Measurements from ENCODE around the gene TLL1. TPM values are rescaled to one million over a fixed set of nuclear protein-coding genes. Genes with fewer than 3 reads are reported as not detected.

The TLL1 gene
- total RNA-seq, 1 experiment from 2014 or later = not detected

DNA sequence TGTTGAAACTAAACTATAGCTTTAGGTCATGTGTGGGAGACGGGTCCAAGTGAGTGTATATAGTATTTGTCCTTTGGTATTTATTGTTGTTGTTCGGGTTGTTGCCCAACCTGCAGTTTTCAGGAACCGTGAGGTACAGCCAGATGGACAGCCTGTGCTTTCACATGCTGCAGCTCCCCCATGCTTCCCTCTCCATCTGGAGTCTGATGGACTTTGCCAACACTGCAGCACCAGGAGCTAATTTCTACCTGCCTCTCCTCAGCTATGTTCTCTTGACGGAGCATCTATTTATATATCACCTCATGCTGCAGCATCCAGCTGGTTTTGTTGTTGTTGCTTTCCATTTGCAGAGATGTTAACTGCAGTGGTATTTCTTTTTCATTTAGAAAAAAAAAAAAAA is 80.1 kb downstream of the TLL1 start:
- H4K91ac ChIP-seq (ENCODE audit: insufficient read length, low read depth, low read length) = no peak overlapping the region
- H3K4me1 ChIP-seq (ENCODE audit: insufficient read depth, low read length) = no peaks in the 10 kb centered on the region
- Mint-ChIP-seq H3K27ac (no peak overlapping the region), H3K9me3 (peaks cover 18 to 21% of the 10 kb centered on the region in 2 experiments), H3K36me3 (ENCODE audit: insufficient read depth in 1 of 3, low read depth in 3 of 3) (peaks cover 8 to 18% (median 10%) of the 10 kb centered on the region in 3 experiments), H3K27me3 (ENCODE audit: low read depth) (peaks cover 2% of the 10 kb centered on the region; the same call in 1 of the 2 replicates), H3K4me3 (no peak overlapping the region), H3K4me1 (no peaks in the 10 kb centered on the region)
- no peaks in the 10 kb centered on the region for H3K9me3 ChIP-seq (ENCODE audit: control insufficient read depth, low read depth, low read length)
- H3K23ac ChIP-seq (ENCODE audit: insufficient read length, low read depth, low read length) = no peak overlapping the region
- TF ChIP-seq CTCF (conservative IDR thresholded peaks at IDR 0.05) = no peak
- no peak overlapping the region for H3K4ac ChIP-seq (ENCODE audit: low read depth, low read length)
- no peak for DNase-seq
- H3K4me2 ChIP-seq (ENCODE audit: insufficient read depth, insufficient read length, low read length) = no peak overlapping the region
- H4K5ac ChIP-seq (ENCODE audit: insufficient read length, low read depth, low read length) = no peak overlapping the region
- H2BK15ac ChIP-seq (ENCODE audit: low read depth, low read length) = no peak overlapping the region
- no peaks in the 10 kb centered on the region for H4K20me1 ChIP-seq (ENCODE audit: control insufficient read depth, insufficient read depth, insufficient read length)
- H3K56ac ChIP-seq (ENCODE audit: insufficient read length, low read depth, low read length) = no peak overlapping the region
- H3K79me1 ChIP-seq (ENCODE audit: insufficient read depth, low read depth, low read length, poor library complexity, severe bottlenecking) = no peaks in the 10 kb centered on the region
- H3K9ac ChIP-seq (ENCODE audit: extremely low read depth, insufficient read length, low read length) = no peak overlapping the region
- H3K79me2 ChIP-seq (ENCODE audit: insufficient read depth, low read length) = no peaks in the 10 kb centered on the region
- H3K23me2 ChIP-seq (ENCODE audit: insufficient read length, low read depth, low read length, poor library complexity, severe bottlenecking) = no peaks in the 10 kb centered on the region
- no peak overlapping the region for H2BK20ac ChIP-seq (ENCODE audit: low read depth, low read length, poor library complexity, severe bottlenecking)
- H2BK12ac ChIP-seq (ENCODE audit: insufficient read length, low read depth, low read length) = no peak overlapping the region
- H3K27ac ChIP-seq (ENCODE audit: insufficient read length, low read depth, low read length) = no peak overlapping the region
- H3K14ac ChIP-seq (ENCODE audit: insufficient read depth, low read length) = no peak overlapping the region
- no CpG with 5 or more reads among the region's 4 CpGs for WGBS (ENCODE audit: extremely low coverage, insufficient read length, low lambda C conversion rate)
- H3K27me3 ChIP-seq (ENCODE audit: insufficient read depth, low read length) = no peaks in the 10 kb centered on the region
- H3K18ac ChIP-seq (ENCODE audit: insufficient read length, low read depth, low read length) = no peak overlapping the region
- H3T11ph ChIP-seq (ENCODE audit: low read length) = no peak overlapping the region
- H2BK5ac ChIP-seq (ENCODE audit: insufficient read length, low read length) = no peak overlapping the region
- H2BK120ac ChIP-seq (ENCODE audit: low read depth, low read length, poor library complexity, severe bottlenecking) = no peak overlapping the region
- no peak overlapping the region for H2AFZ ChIP-seq (ENCODE audit: low read length)
- no peak overlapping the region for H2AK5ac ChIP-seq (ENCODE audit: insufficient read length, low read length)
- H4K8ac ChIP-seq (replicated peaks; ENCODE audit: insufficient read length, low read depth, low read length) = no peak overlapping the region
